ENCODE measurements around the gene LMAN1L.
A peak's percentile ranks its signal among the peaks of the same experiment; 100 is the strongest.

The LMAN1L gene

GRCh38 chr15:74812533-74812932, at the start of gene LMAN1L:
Gene LMAN1L (plus strand): TSS chr15:74812835. CDS start chr15:74812855, 20 bp downstream.
- H3K4me3 ChIP-seq (ENCODE audit: low read depth, low read length) = no peak within 1 kb of the TSS
- DNase-seq (ENCODE audit: low read depth) = no peak
- TF ChIP-seq CTCF (IDR thresholded peaks at IDR 0.05; ENCODE audit: low read depth, low read length, missing control alignments) = no peak

DNA sequence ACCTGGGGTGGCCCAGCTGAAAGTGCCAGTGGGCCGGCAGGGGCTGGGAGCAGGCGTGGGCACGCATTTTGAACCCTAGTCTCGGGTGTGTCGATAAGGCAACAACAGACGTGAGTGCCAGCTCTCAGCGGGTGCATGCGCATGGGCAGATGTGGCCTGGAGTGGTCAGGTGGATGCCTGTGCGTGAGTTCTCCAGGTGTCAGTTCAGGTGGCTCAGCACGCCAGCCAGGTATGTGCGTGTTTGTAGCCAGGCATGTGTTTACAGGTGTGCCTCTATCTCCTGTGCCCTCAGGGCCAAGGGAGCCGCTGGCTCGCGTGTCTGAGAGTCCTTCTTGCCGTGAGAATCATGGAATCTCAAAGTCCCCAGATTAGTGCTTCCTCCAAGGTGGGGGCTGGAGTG, 49.2 kb upstream of the LMAN1L start:
- TF ChIP-seq CTCF (IDR thresholded peaks at IDR 0.05; ENCODE audit: low read depth, low read length, missing control alignments) = no peak
- DNase-seq (ENCODE audit: low read depth) = no peak
- H3K4me3 ChIP-seq (ENCODE audit: low read depth, low read length) = no peak overlapping the region

- TF ChIP-seq CTCF (IDR thresholded peaks at IDR 0.05; ENCODE audit: low read depth, low read length, missing control alignments) = no peak
- no peak for DNase-seq (ENCODE audit: low read depth)
- no peak overlapping the region for H3K4me3 ChIP-seq (ENCODE audit: low read depth, low read length)
These were observed 45.2 kb upstream of the LMAN1L start for GRCh38 chr15:74767167-74768098.

DNA sequence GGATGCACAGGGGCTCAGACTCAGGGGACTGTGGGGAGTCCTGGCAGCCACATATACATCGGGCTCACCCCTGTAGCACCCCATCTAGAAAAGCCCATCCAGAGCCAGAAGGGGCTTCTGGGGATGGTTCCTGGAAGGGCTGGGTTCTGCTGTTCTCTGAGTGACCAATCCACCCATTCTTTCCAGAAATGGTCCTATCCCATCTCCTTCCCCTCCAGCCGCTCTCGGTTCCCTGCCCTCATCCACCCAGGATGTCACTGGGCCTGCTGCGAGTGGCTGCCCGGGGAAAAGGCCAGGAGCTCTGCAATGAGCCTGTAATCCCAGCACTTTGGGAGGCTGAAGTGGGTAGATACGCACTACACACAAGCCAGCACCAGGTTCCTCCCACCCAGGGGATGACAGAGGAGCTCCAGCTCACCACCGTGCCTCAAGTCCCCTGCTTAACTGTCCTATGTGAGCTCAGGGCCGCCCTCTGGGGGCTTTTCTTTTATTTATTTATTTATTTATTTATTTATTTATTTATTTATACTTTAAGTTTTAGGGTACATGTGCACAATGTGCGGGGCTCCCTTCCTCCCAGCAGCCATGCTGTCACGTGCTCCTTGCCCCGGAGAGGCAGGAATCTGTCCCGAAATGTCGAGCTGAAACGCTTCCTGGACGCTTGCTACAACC, 44.4 kb upstream of the LMAN1L start:
- H3K4me3 ChIP-seq (ENCODE audit: low read depth, low read length) = no peak overlapping the region
- DNase-seq (ENCODE audit: low read depth) = no peak
- TF ChIP-seq CTCF (IDR thresholded peaks at IDR 0.05; ENCODE audit: low read depth, low read length, missing control alignments) = no peak

DNA sequence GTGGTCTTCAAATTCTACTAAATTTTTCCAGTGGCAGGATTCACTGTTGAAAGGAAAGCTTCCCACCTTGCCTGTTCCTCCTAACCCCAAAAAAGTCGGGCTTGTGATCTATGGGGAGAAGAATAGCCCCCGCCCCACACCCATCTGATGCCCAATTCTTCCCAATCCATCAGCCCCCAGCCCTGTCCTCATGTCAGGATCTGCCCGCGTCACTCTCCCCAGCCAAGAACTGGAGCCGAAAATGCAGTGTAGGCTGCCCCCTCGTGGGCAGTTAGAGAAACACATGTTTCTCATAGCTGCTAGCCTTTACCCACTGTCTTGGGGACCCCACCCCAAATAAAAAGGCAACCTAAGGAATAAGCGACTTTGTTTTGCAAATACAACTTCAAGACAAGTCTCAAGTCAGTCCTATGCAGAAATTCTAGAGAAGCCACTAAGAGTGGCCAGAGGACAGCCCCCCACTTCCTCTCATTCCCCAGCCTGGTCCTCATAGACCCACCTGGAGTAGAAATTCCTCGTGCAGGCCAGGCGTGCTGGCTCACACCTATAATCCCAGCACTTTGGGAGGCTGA, 43.8 kb upstream of the LMAN1L start:
- no peak overlapping the region for H3K4me3 ChIP-seq (ENCODE audit: low read depth, low read length)
- no peak for DNase-seq (ENCODE audit: low read depth)
- TF ChIP-seq CTCF (IDR thresholded peaks at IDR 0.05; ENCODE audit: low read depth, low read length, missing control alignments) = peak; percentile 80

- no peak for TF ChIP-seq CTCF (IDR thresholded peaks at IDR 0.05; ENCODE audit: low read depth, low read length, missing control alignments)
- H3K4me3 ChIP-seq (ENCODE audit: low read depth, low read length) = no peak overlapping the region
- DNase-seq (ENCODE audit: low read depth) = no peak
These were observed 43.1 kb upstream of the LMAN1L start for GRCh38 chr15:74769463-74770025.
